HG03565 (cell line): ENCODE results near the gene IQCE.
"Not testable (repeated sequence)": the region's sequence is repeated elsewhere in the genome, so short reads cannot be mapped to it uniquely, and the experiment has no call there.

Experiments used
- ATAC-seq: cut with Tn5 transposase; IDR thresholded peaks from one replicate; pipeline ENCODE4 v1.9.1; 2021; ENCODE audit warnings: mild to moderate bottlenecking, moderate library complexity; ENCODE audit not compliant: unreplicated experiment

Gene IQCE

GRCh38 chr7:2531796-2532110, 27.0 kb upstream of the IQCE start:
- ATAC-seq = not testable (repeated sequence)

DNA sequence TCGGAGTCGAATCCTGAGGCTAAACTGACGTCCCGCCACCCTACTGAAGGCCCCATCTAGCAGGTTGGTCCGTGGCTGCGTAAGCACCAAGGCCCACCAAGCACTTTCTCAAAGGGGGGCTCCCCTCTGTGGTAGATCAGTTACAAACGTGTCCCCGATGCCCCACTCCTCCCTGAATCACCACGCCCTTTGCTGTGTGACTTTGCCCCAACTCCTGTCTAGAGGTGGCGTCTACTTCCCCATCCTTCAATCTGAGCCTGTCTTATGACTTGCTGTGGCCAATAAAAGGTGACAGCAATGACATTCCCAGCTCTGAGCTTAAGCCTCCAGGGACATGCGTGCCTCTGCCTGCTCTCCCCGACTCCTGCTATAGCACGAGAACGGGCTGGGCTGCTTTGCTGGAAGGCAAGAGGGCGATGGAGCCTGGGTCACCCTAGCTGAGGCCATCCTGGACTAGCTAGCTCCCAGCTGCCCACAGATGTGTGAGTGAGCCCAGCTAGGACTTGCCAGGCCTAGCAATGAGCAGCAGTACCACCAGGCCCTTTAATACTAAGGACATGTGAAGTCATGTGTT, 26.5 kb upstream of the IQCE start:
- ATAC-seq = not testable (repeated sequence)

DNA sequence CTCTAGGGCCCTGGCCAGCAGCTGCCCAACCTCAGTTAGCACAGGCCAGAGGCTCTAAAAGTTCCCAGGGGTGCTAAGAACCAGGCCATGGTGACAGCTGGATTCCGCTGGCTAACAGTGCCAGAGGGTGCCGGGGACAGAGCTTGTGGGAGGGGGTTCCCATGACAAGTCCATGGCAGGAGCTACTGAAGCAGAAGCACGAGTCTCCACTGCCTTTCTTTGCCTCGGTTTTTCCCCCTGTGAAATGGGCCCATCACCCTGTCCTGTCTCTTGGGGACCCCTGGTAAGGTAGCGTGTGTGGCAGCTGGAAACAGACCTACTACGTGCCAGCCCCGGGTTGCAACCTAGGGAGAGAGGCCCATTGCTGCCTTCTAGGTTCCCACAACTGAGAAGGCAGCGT, 26.0 kb upstream of the IQCE start:
- ATAC-seq = not testable (repeated sequence)

GRCh38 chr7:2533566-2533965, 25.2 kb upstream of the IQCE start:
- ATAC-seq = not testable (repeated sequence)

DNA sequence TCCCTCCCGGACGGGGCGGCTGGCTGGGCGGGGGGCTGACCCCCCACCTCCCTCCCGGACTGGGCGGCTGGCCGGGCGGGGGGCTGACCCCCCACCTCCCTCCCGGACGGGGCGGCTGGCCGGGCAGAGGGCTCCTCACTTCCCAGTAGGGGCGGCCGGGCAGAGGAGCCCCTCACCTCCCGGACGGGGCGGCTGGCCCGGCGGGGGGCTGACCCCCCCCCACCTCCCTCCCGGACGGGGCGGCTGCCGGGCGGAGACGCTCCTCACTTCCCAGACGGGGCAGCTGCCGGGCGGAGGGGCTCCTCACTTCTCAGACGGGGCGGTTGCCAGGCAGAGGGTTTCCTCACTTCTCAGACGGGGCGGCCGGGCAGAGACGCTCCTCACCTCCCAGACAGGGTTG, 24.6 kb upstream of the IQCE start:
- ATAC-seq = not testable (repeated sequence)

DNA sequence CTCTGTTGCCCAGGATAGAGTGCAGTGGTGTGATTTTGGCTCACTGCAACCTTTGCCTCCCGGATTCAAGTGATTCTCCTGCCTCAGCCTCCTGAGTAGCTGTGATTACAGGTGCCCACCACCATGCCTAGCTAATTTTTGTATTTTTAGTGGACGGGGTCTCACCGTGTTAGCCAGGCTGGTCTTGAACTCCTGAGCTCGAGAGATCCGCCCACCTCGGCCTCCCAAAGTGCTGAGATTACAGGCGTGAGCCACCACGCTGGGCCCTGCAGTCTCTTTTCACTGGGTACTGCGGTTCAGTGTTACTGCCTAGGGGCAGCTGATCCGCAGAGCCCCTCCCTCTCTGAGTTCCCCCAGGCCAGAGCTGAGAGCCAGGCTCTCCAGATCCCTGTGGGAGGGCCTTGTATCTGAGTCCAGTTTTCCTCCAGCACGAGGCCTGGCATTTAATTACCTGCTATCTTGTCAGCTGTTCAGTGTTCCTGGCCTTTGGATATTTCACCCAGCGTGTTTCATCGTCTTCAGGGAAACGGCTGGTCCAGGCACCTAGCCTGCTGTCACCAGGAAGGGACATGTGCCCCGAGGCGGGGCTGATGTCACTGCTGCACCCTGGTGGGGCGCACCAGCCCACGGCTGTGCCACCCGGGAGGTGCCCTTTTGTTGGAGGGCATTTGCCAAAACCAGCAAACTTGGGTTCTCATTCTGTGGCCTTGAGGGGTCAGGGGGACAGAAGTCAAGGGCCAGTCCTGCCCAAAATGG, 22.7 kb upstream of the IQCE start:
- ATAC-seq = not testable (repeated sequence)

DNA sequence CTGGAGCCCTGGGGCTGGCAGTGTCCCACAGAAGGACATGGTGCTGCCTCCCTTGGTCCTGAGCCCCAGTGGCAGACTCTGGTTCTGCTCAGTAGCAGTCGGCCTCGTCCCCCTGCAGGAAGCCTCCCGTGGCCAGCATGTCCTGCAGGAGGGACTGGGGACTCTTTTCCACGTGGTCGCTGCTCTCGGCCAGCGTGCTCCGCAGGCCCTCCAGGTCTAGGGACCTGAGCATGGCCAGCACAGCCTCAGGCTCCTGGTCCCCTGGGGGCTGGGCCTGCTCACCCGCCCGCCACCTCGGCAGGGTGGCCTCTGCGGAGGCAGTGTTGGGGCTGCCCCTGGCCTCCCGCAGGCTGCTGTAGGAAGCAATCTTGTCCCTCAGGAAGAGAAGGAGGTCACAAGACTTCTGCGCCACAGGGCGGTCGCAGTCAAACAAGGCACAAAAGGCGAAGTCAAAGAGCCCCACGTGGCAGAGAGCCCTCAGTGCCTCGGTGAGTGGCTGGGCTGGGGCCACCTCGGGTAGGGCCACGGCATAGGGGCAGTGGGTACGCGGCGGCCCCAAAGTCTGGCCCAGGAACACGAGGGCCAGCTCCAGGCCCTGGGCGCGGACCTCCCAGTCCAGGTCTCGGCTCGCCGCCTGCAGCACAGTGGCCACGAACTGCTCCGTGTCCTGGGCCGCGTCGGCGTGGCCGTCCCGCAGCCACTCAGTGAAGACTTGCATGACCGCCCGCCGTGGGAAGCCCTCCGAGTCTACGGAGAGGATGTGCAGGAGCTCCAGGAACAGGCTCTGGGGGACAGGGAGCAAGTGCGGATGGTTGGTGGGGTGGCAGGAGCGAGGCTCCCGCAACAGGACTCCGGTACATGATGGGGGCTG, 20.6 kb upstream of the IQCE start:
- ATAC-seq = no peak

DNA sequence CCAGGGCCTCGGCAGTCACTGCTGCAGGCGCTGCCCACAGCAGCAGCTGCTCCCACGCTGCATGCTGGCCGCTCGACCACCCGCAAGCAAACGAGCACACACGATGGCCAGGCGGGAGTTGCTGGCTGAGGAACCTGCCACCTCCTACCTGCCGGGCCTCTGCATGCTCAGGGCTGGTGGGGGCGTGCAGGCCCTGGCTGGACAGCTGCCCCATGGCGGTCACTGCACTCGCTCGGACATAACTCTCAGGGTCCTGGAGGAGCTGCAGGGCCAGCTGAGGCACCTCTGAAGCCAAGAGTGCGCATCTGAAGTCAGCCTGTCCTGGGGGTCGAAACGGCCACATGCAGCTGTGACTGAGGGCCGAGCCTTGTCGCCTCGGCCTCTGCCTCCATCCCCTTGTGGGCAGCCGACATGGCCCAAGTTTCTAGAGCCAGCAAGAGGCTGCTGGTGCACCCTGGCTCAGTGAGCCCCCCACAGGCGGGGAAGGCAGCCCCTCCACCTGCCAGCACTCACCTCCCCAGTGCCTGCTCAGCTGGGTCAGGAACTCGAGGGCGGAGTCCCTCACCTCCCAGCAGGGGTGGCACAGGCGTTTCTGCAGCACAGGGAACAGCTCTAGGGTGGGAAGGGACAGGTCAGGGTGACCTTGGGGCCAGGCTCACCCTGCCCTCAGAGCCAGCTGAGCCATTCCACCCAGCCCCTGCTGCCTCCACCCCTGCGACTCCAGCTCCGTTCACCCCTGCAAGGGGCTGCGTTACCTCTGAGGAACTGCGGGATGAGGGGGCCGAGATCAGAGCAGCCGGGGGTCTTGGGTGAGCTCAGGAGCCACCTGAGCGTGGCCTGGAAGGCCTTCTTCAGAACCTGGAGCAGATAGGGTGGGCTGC, 19.5 kb upstream of the IQCE start:
- no peak for ATAC-seq

DNA sequence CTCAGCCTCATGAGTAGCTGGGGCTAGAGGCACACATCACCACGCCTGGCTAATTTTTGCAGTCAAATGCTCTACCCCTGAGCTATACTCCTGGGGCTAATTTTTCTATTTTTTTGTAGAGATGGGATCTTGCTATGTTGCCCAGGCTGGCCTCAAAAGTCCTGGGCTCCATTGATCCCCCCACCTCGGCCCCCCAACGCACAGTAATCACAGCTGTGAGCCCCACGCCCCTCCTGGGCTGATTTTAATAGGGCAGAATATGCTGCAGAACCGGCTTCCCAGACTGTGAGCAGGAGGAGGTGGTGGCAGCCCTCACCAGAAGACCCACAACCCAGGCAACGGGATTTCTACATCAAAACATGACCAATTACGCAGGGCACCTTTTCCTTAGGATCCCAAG, 18.6 kb upstream of the IQCE start:
- no peak for ATAC-seq

DNA sequence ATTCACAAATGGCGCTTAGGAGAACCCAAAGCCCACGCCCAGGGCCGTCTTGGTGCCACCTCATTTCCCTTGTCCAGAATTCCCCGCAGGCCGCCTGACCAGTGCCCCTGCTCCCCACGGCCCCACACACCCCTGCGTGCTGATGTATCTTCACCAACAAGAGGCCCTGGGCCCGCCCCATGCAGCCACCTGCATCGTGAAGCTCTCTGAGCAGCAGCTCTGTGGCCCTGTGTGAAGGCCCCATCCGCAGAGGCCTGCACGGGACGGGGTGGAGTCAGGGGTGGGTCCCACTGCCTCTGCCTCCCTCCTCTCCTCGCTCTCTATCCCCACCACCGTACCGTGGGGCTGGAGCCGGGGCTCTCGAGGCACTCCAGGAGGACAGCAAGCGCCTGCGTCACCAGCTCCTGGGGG, 18.1 kb upstream of the IQCE start:
- no peak for ATAC-seq

DNA sequence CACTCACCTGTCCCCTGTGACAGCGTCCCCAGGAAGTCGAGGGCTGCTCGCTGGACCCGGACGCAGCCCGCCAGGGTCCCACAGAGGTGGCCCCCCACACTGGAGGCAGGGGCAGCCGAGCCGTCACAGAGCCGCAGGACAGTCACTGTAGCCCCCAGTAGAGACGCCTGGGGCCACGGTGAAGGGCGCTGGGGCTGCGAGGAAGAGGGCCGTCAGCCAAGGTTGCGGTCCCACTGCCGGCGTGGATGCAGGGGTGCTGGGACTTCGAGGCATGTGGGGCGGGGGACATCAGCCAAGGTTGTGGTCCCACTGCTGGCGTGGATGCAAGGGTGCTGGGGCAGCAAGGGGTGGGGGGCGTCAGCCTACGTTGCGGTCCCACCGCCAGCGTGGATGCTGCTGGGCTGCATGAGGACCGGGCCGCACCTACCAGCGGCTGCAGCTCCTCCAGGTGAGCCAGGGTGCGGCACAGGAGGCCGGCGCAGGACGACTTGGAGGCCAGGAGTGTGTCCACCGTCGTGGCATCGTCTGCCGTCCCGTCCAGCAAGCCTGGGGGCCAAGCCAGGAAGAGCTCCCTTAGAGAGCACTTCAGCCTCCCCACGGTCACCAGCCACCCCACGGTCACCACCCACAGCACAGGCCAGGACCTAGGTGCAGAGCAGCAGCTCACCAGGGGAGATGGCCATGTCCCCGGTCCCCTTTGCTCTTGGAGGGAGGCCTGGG, 17.3 kb upstream of the IQCE start:
- no peak for ATAC-seq

DNA sequence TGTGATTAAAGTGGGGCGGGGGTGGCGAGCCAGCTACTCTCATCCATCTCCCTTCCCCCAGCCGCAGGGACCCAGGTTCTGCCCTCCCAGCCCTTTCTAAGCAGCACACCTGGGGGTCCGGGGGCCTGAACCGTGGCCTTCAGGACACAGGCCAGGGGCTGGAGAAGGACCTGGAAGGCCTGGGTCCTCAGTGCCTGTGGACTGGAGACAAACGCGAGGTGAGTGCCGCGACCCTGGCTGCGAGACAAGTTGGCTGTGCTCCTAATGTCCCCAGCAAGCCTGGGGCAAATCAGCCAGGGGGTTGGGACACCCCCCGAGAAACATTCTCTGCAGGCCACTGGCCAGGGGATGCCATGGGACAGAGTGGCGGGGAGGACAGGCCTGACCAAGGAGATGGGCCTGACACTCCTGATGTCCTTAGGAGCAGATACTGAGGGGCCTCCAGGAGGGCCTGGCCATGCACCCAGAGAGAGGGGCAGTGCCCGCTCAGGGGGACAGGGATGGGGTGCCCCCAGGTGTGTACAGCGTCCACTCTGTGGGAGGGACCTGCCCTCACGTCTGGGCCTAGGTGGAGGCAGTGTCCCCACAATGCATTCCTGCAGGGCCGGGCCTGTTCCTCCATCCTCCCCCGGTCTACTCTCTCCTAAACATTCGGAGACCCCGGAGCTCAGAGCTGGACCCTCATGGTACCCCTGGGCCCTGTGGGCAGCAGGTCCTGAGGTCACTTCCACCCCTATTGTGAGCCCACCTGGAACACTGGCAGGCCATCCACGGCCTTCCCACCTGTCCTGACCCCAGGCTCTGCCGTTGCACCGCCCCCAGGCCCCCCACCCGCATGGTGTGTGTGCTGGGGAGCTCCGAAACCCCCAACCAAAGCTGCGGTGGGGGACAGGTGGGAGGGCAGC, 16.5 kb upstream of the IQCE start:
- ATAC-seq = no peak

DNA sequence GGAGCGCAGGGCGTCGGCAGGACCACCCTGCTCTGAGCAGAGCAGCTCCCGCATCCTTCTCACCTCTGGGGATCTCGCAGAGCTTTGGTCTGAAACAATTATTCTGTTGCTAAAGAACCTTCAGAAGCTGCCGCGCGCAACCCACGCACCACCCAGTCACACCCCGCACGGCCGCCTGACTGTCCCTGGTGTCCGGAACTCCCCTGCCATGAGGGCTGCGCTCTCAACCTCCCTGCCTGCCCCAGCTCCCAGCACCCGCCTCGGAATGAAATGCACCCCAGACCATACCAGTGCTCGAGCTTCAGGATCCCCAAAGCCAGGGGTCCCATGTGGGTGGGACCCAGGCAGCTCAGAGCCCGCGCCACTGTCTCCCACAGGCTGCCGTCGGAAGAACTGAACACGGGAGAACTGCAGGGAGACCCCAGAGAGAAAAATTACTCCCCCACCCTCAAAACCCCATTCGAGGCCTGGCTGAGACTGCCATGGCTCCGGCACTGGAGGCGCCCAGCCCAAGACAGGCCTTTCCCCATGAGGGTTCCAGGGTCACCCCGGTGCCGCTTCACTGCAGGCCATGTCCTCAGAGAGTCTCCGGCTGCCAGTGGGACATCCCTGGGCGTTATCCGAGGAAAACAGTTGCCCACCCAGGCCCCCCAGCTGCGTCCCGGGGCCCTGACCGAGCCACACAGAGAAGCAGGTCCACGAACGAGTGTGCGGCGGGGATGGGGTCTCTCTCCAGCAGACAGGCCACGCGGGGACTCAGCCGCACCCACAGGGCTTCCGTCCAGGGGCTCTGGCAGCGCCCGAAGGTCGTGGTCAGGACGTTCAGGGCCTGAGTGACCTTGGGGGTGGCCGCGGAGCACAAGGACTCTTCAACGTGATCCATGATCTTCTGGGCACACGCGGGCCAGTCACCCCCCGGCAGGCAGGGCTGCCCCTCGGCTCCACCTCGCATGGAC, 15.6 kb upstream of the IQCE start:
- no peak for ATAC-seq

- ATAC-seq = no peak
Measured at GRCh38 chr7:2544541-2545188, 14.1 kb upstream of the IQCE start.

GRCh38 chr7:2545746-2546425, 12.9 kb upstream of the IQCE start:
- no peak for ATAC-seq

- ATAC-seq = no peak
Measured at GRCh38 chr7:2546776-2547586, 11.8 kb upstream of the IQCE start.
